HepG2 (cell line): ENCODE data around the gene DPY19L1. TPM values are rescaled to one million over a fixed set of nuclear protein-coding genes. Genes with fewer than 3 reads are reported as not detected.
A peak's percentile ranks its signal among the peaks of the same experiment; 100 is the strongest.

Experiments
- AGO1 ChIP-seq: fragments of 200-400 bp; formaldehyde crosslinking; IDR thresholded peaks from 2 replicates; pipeline ENCODE4 v1.6.1; 2017; ENCODE audit warnings: mild to moderate bottlenecking, low read depth, low read length, moderate library complexity; ENCODE audit not compliant: poor library complexity, severe bottlenecking
- AKAP8 ChIP-seq: sonication (generic); formaldehyde crosslinking; IDR thresholded peaks from 2 replicates; pipeline ENCODE4 v1.5.1; 2020; ENCODE audit warnings: mild to moderate bottlenecking, missing genetic modification reagents
- ATF7-NPFF ChIP-seq: sonication (generic); formaldehyde crosslinking; IDR thresholded peaks from 2 replicates; pipeline ENCODE4 v1.8.1; 2023; ENCODE audit warnings: mild to moderate bottlenecking, low read depth, missing genetic modification reagents, moderate library complexity
- ATM ChIP-seq: fragments of 450-650 bp; IDR thresholded peaks from 2 replicates; pipeline ENCODE4 v1.7.1; 2017; ENCODE audit warnings: mild to moderate bottlenecking, borderline replicate concordance
- FOXP1 ChIP-seq, 2 experiments: fragments of 450-650 bp in 1 of 2; IDR thresholded peaks; 2 replicates each; pipeline ENCODE4 v1.6.1; 2017 to 2018; ENCODE audit warnings: antibody characterized with exemption in 1 of 2
- HDAC6 ChIP-seq: fragments of 200-600 bp; sonication (generic); IDR thresholded peaks from 2 replicates; pipeline ENCODE4 v1.7.0; 2017; ENCODE audit warnings: mild to moderate bottlenecking, antibody characterized with exemption, low read length, low read depth
- HNRNPK ChIP-seq: fragments of 200-400 bp; formaldehyde crosslinking; IDR thresholded peaks from 2 replicates; pipeline ENCODE4 v1.6.1; 2018; ENCODE audit warnings: low read length, low read depth, moderate library complexity, mild to moderate bottlenecking; ENCODE audit not compliant: poor library complexity, severe bottlenecking
- LCORL ChIP-seq, 2 experiments: fragments of 450-650 bp in 1 of 2; sonication (generic) in 1 of 2; formaldehyde crosslinking in 1 of 2; IDR thresholded peaks; 2 replicates each; pipeline versions ENCODE4 v1.5.0 to v1.6.1; 2017 to 2020; ENCODE audit warnings: antibody characterized with exemption in 1 of 2, missing genetic modification reagents in 1 of 2
- MIER3 ChIP-seq: IDR thresholded peaks from 2 replicates; pipeline ENCODE4 v1.6.1; 2016; ENCODE audit warnings: missing compliant biosample characterization, borderline replicate concordance
- MIXL1 ChIP-seq: IDR thresholded peaks from 2 replicates; pipeline ENCODE4 v1.6.1; 2016
- MTF1 ChIP-seq: sonication (generic); formaldehyde crosslinking; IDR thresholded peaks from 2 replicates; pipeline ENCODE4 v1.5.0; 2020; ENCODE audit warnings: missing genetic modification reagents
- MXI1 ChIP-seq: IDR thresholded peaks from 3 replicates; pipeline ENCODE4 v1.6.1; 2012; ENCODE audit warnings: low read depth, low read length, inconsistent platforms, borderline replicate concordance
- SOX5 ChIP-seq: IDR thresholded peaks from 2 replicates; pipeline ENCODE4 v1.6.1; 2016; ENCODE audit warnings: borderline replicate concordance
- U2AF1 ChIP-seq: fragments of 200-400 bp; formaldehyde crosslinking; optimal IDR thresholded peaks from 2 replicates; pipeline ENCODE3; 2017; ENCODE audit warnings: mild to moderate bottlenecking, low read depth, low read length
- ZBTB38 ChIP-seq: sonication (generic); formaldehyde crosslinking; IDR thresholded peaks from 2 replicates; pipeline ENCODE4 v1.5.1; 2020; ENCODE audit warnings: mild to moderate bottlenecking, missing genetic modification reagents
- ZNF251 ChIP-seq: sonication (generic); formaldehyde crosslinking; IDR thresholded peaks from 2 replicates; pipeline ENCODE4 v1.9.0; 2021; ENCODE audit warnings: mild to moderate bottlenecking, missing genetic modification reagents
- ZNF354B ChIP-seq: sonication (generic); formaldehyde crosslinking; IDR thresholded peaks from 2 replicates; pipeline ENCODE4 v1.8.0; 2022; ENCODE audit warnings: mild to moderate bottlenecking, missing genetic modification reagents
- ZNF564 ChIP-seq: sonication (generic); formaldehyde crosslinking; IDR thresholded peaks from 2 replicates; pipeline ENCODE4 v1.8.1; 2023; ENCODE audit warnings: mild to moderate bottlenecking, missing genetic modification reagents
- ZNF619 ChIP-seq: sonication (generic); formaldehyde crosslinking; IDR thresholded peaks from 2 replicates; pipeline ENCODE4 v1.4.0; 2020; ENCODE audit warnings: mild to moderate bottlenecking, missing genetic modification reagents
- ZNF629 ChIP-seq: sonication (generic); formaldehyde crosslinking; conservative IDR thresholded peaks from 2 replicates; pipeline ENCODE4 v1.5.0; 2020; ENCODE audit warnings: missing genetic modification reagents
- ZNF724P ChIP-seq: sonication (generic); formaldehyde crosslinking; IDR thresholded peaks from 2 replicates; pipeline ENCODE4 v1.8.0; 2022; ENCODE audit warnings: missing genetic modification reagents, borderline replicate concordance
- ZNF850 ChIP-seq: sonication (generic); formaldehyde crosslinking; conservative IDR thresholded peaks from 2 replicates; pipeline ENCODE4 v1.9.0; 2021; ENCODE audit warnings: mild to moderate bottlenecking, missing genetic modification reagents
- ZSCAN25 ChIP-seq: sonication (generic); formaldehyde crosslinking; IDR thresholded peaks from 2 replicates; pipeline ENCODE4 v1.8.0; 2022; ENCODE audit warnings: mild to moderate bottlenecking, missing genetic modification reagents
- polyA plus RNA-seq, 8 experiments: library from polyadenylated mRNA; depleted of rRNA in 3 of 8; stranded (reverse) in 7 of 8; unstranded in 1 of 8; fragments of >200 nt; fragmentation: Illumina TruSeq in 4 of 8; extraction: Trizol in 4 of 8; gene quantifications; 2 replicates each; pipeline versions ENCODE4 v1.2.1 to v1.2.3, GENCODE V29; 2011 to 2016; ENCODE audit warnings: low read depth in 4 of 8, missing spikeins in 1 of 8, mixed read lengths in 1 of 8; ENCODE audit not compliant: insufficient read depth in 1 of 8
- total RNA-seq, 5 experiments: library from RNA; depleted of rRNA; stranded (reverse); fragments of >200 nt; fragmentation: Illumina TruSeq; extraction: Trizol; gene quantifications; 2 replicates each; pipeline ENCODE4 v1.2.3, GENCODE V29; 2016; ENCODE audit warnings: low read depth in 1 of 5
- TF ChIP-seq, protein P1 (sequence below): sonication (generic); formaldehyde crosslinking; IDR thresholded peaks from 2 replicates; pipeline ENCODE4 v1.4.0; 2020; ENCODE audit warnings: mild to moderate bottlenecking, missing genetic modification reagents, borderline replicate concordance

Gene DPY19L1
- total and polyA plus RNA-seq, 2 of the 13 experiments (the other 11 are each of a cell fraction or from before 2014, with no cell fraction given), result 18.9 to 32.6 TPM

DNA sequence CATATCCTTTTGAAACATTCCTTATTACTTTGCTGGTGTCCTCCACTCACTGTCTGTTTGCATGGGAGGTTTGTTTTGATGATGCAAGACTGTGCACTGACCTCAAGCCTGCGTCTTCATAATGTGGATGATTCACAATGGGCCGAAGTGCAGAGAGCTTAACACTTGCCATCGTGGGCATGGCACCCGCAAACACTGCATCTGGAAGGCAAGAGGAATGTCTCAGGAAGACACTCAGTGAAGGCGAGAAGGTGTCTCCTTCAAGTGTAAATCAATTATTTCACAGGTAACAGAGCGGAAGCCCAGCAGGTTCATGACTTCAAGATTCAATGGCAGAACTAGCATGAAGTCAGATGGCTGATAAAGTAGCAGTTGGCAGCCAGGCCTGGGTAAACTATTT, 98.1 kb downstream of the DPY19L1 start (continued):
- no peak for TF ChIP-seq LCORL (IDR thresholded peaks at IDR 0.05)
- TF ChIP-seq LCORL (CRISPR knock-in tag; IDR thresholded peaks at IDR 0.05), result 0 out of 2 replicates have a peak, but pooled peaks have one; percentile 29
- no peak for TF ChIP-seq ZNF850 (CRISPR knock-in tag)
- TF ChIP-seq ATM, result no peak
- TF ChIP-seq ZNF564 (CRISPR knock-in tag), result no peak
- TF ChIP-seq ZNF251, result no peak
- TF ChIP-seq MIER3 (CRISPR knock-in tag), result peak; percentile 44; the same call in 1 of the 2 replicates
- TF ChIP-seq ATF7-NPFF (CRISPR knock-in tag), result no peak
- no peak for TF ChIP-seq ZNF354B (CRISPR knock-in tag)
- no peak for TF ChIP-seq AKAP8
- no peak for TF ChIP-seq ZNF724P
- peak; percentile 46; the same call in 1 of the 2 replicates for TF ChIP-seq ZNF629 (CRISPR knock-in tag)
- no peak for TF ChIP-seq MTF1 (CRISPR knock-in tag)
- peak; percentile 61; the same call in 1 of the 2 replicates for TF ChIP-seq MIXL1 (CRISPR knock-in tag)
- TF ChIP-seq, protein P1, sequence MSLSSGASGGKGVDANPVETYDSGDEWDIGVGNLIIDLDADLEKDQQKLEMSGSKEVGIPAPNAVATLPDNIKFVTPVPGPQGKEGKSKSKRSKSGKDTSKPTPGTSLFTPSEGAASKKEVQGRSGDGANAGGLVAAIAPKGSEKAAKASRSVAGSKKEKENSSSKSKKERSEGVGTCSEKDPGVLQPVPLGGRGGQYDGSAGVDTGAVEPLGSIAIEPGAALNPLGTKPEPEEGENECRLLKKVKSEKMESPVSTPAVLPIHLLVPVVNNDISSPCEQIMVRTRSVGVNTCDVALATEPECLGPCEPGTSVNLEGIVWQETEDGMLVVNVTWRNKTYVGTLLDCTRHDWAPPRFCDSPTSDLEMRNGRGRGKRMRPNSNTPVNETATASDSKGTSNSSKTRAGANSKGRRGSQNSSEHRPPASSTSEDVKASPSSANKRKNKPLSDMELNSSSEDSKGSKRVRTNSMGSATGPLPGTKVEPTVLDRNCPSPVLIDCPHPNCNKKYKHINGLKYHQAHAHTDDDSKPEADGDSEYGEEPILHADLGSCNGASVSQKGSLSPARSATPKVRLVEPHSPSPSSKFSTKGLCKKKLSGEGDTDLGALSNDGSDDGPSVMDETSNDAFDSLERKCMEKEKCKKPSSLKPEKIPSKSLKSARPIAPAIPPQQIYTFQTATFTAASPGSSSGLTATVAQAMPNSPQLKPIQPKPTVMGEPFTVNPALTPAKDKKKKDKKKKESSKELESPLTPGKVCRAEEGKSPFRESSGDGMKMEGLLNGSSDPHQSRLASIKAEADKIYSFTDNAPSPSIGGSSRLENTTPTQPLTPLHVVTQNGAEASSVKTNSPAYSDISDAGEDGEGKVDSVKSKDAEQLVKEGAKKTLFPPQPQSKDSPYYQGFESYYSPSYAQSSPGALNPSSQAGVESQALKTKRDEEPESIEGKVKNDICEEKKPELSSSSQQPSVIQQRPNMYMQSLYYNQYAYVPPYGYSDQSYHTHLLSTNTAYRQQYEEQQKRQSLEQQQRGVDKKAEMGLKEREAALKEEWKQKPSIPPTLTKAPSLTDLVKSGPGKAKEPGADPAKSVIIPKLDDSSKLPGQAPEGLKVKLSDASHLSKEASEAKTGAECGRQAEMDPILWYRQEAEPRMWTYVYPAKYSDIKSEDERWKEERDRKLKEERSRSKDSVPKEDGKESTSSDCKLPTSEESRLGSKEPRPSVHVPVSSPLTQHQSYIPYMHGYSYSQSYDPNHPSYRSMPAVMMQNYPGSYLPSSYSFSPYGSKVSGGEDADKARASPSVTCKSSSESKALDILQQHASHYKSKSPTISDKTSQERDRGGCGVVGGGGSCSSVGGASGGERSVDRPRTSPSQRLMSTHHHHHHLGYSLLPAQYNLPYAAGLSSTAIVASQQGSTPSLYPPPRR (CRISPR knock-in tag), result no peak
- no peak for TF ChIP-seq ZBTB38 (CRISPR knock-in tag)
- no peak; the same call in 2 of the 3 replicates for TF ChIP-seq MXI1
- TF ChIP-seq ZSCAN25 (CRISPR knock-in tag), result no peak
- TF ChIP-seq SOX5 (CRISPR knock-in tag), result peak; percentile 76
- TF ChIP-seq HNRNPK, result no peak
- no peak for TF ChIP-seq ZNF619 (CRISPR knock-in tag)
- TF ChIP-seq FOXP1 (IDR thresholded peaks at IDR 0.05), result no peak
- TF ChIP-seq FOXP1 (CRISPR knock-in tag; IDR thresholded peaks at IDR 0.05), result peak; percentile 67
- TF ChIP-seq HDAC6, result no peak
- TF ChIP-seq U2AF1, result no peak
- TF ChIP-seq AGO1, result no peak
